ENCODE data around the gene CCDC6.

CCDC6 gene

GRCh38 chr10:59854571-59854970, 51.8 kb downstream of the CCDC6 start:
- no peak overlapping the region for H3K4me3 ChIP-seq (ENCODE audit: low read depth, low read length)
- TF ChIP-seq, protein P1, sequence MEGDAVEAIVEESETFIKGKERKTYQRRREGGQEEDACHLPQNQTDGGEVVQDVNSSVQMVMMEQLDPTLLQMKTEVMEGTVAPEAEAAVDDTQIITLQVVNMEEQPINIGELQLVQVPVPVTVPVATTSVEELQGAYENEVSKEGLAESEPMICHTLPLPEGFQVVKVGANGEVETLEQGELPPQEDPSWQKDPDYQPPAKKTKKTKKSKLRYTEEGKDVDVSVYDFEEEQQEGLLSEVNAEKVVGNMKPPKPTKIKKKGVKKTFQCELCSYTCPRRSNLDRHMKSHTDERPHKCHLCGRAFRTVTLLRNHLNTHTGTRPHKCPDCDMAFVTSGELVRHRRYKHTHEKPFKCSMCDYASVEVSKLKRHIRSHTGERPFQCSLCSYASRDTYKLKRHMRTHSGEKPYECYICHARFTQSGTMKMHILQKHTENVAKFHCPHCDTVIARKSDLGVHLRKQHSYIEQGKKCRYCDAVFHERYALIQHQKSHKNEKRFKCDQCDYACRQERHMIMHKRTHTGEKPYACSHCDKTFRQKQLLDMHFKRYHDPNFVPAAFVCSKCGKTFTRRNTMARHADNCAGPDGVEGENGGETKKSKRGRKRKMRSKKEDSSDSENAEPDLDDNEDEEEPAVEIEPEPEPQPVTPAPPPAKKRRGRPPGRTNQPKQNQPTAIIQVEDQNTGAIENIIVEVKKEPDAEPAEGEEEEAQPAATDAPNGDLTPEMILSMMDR (IDR thresholded peaks at IDR 0.05; ENCODE audit: borderline replicate concordance, insufficient read depth, low read depth, low read length), result no peak

DNA sequence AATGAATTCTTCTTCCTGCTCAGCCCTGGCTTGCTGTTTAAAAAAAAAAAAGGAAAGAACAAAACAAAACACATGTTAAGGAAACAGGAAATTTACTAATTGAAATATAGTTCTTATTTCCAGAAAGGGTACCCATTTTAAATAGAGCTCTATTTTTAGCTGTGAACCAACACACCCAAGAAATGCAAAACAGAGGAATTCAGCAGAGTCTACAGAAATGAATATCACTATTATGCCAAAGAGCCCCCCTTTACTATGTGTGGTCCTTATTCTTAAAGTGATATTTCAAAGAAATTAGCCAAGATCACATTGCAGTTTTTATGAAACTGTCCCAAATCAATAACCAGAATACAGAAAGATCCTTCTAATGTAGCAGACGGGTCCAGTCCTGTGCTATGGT, 53.7 kb downstream of the CCDC6 start:
- H3K4me3 ChIP-seq (ENCODE audit: low read depth, low read length), result no peak overlapping the region
- TF ChIP-seq, protein P1 (IDR thresholded peaks at IDR 0.05; ENCODE audit: borderline replicate concordance, insufficient read depth, low read depth, low read length), result no peak

DNA sequence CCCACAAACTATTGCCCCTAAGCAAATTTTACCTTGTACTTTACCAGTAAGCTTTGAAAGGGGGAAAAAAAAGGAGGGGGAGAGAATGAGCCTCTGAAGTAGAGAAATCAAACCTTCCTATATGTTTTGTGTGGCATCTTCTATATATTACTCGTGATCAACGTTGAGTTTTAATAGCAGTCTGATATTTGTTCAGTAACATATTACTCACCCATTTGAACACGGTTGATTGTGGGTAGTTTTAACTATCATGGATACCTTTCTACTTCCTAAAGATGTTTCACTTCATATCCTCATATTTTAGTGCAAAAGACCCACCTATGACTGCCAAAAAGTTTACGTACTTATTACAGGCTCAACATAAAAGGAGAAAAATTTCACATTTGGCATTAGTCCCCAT, 54.5 kb downstream of the CCDC6 start:
- H3K4me3 ChIP-seq (ENCODE audit: low read depth, low read length), result no peak overlapping the region
- TF ChIP-seq, protein P1 (IDR thresholded peaks at IDR 0.05; ENCODE audit: borderline replicate concordance, insufficient read depth, low read depth, low read length), result no peak

DNA sequence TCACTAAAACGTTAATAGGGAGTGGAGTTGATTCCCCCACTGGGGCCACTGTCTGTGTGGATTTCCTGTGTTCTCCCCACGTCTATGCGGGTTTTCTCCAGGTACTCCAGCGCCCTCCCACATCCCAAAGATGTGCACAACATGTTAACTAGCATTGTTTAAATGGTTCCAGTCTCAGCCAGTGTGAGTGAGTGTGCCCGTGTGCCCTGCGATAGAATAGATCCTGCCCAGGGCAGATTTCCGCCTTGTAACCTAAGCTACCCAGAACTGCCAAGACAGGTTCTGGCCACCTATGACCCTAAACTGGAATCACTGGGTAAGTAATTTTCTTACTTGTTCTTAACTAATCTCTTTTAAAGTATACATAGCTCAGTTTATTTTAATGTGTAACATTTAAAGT, 58.5 kb downstream of the CCDC6 start:
- TF ChIP-seq, protein P1 (IDR thresholded peaks at IDR 0.05; ENCODE audit: borderline replicate concordance, insufficient read depth, low read depth, low read length), result no peak
- H3K4me3 ChIP-seq (ENCODE audit: low read depth, low read length), result no peak overlapping the region

- H3K4me3 ChIP-seq (ENCODE audit: low read depth, low read length), result no peak overlapping the region
- TF ChIP-seq, protein P1 (IDR thresholded peaks at IDR 0.05; ENCODE audit: borderline replicate concordance, insufficient read depth, low read depth, low read length), result no peak
These were observed 59.0 kb downstream of the CCDC6 start for GRCh38 chr10:59847326-59847725.

DNA sequence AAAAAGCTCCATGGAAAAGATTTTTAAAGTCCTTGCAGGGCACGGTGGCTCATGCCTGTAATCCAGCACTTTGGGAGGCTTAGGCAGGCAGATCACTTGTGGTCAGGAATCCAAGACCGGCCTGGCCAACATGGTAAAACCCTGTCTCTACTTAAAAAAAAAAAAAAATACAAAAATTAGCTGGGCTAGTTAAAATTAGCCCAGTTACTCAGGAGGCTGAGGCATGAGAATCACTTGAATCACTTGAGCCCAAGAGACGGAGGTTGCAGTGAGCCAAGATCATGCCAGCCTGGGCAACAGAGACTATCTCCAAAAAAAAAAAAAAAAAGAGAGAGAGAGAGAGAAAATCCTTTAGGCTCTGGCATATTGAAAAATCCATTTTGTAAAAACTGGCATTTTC, 61.9 kb downstream of the CCDC6 start:
- TF ChIP-seq, protein P1 (IDR thresholded peaks at IDR 0.05; ENCODE audit: borderline replicate concordance, insufficient read depth, low read depth, low read length), result no peak
- H3K4me3 ChIP-seq (ENCODE audit: low read depth, low read length), result no peak overlapping the region

DNA sequence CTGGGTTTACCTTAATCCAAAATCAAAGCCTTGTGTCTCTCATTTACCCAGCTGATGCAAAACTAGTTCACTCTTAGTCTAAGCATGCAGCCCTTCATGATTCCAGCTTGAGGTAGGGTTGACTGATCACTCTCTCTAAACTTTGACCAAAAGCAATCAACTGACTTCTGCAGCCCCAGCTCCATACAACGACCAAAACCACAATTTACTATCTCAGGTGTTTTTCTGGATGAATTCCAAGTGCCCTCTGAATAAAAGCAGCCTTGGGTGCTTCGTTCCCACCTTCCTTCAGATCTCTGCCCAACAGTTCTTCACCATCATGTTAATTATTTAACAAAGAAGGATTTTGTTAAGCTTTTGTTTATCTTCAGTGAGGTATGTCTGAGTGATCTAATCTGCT, 62.6 kb downstream of the CCDC6 start:
- no peak overlapping the region for H3K4me3 ChIP-seq (ENCODE audit: low read depth, low read length)
- TF ChIP-seq, protein P1 (IDR thresholded peaks at IDR 0.05; ENCODE audit: borderline replicate concordance, insufficient read depth, low read depth, low read length), result no peak

All from GM12875 (cell line).